Nephron progenitor cell (in vitro differentiated cells): ENCODE results near the gene LURAP1L.

Experiments used
- DNase-seq: peaks from one replicate; pipeline ENCODE4 v3.0.0; 2021
- H3K27ac Mint-ChIP-seq: 2 replicates; pipeline ENCODE4 v1.8.0; 2021; ENCODE audit warnings: mild to moderate bottlenecking, moderate library complexity, mixed read lengths
- H3K27me3 Mint-ChIP-seq: 2 replicates; pipeline ENCODE4 v1.8.0; 2021; ENCODE audit warnings: mild to moderate bottlenecking, low read depth, mixed read lengths; ENCODE audit not compliant: poor library complexity
- H3K36me3 Mint-ChIP-seq: 2 replicates; pipeline ENCODE4 v1.8.0; 2021; ENCODE audit warnings: low read depth, mixed read lengths
- H3K4me1 Mint-ChIP-seq: 2 replicates; pipeline ENCODE4 v1.8.0; 2021; ENCODE audit warnings: mixed read lengths
- H3K4me3 Mint-ChIP-seq: 2 replicates; pipeline ENCODE4 v1.8.0; 2021; ENCODE audit warnings: mild to moderate bottlenecking, moderate library complexity, mixed read lengths
- H3K9me3 Mint-ChIP-seq: 2 replicates; pipeline ENCODE4 v1.8.0; 2021; ENCODE audit warnings: mild to moderate bottlenecking, moderate library complexity, mixed read lengths
- CTCF ChIP-seq: fragments of 200-600 bp; sonication (generic); IDR thresholded peaks from 2 replicates; pipeline ENCODE4 v1.5.0; 2021; ENCODE audit warnings: antibody characterized with exemption

LURAP1L gene

GRCh38 chr9:12735665-12736064 lies 39.2 kb upstream of the LURAP1L start:
- peaks cover 8% of the 10 kb centered on the region for H3K9me3 Mint-ChIP-seq
- H3K27ac Mint-ChIP-seq, result no peak overlapping the region
- DNase-seq, result no peak
- no peaks in the 10 kb centered on the region for H3K27me3 Mint-ChIP-seq
- H3K4me1 Mint-ChIP-seq, result peaks cover 6% of the 10 kb centered on the region
- TF ChIP-seq CTCF, result no peak
- no peaks in the 10 kb centered on the region for H3K36me3 Mint-ChIP-seq
- no peak overlapping the region for H3K4me3 Mint-ChIP-seq

- H3K9me3 Mint-ChIP-seq, result peaks cover 23% of the 10 kb centered on the region
- H3K27me3 Mint-ChIP-seq, result no peaks in the 10 kb centered on the region
- H3K4me1 Mint-ChIP-seq, result peaks cover 6% of the 10 kb centered on the region
- H3K4me3 Mint-ChIP-seq, result no peak overlapping the region
- H3K36me3 Mint-ChIP-seq, result no peaks in the 10 kb centered on the region
- H3K27ac Mint-ChIP-seq, result no peak overlapping the region
- no peak for DNase-seq
- no peak for TF ChIP-seq CTCF
These were observed 36.9 kb upstream of the LURAP1L start for GRCh38 chr9:12737871-12738270.

- Mint-ChIP-seq H3K36me3 (no peaks in the 10 kb centered on the region), H3K4me3 (no peak overlapping the region), H3K9me3 (peaks cover 26% of the 10 kb centered on the region), H3K4me1 (peaks cover 6% of the 10 kb centered on the region), H3K27me3 (no peaks in the 10 kb centered on the region), H3K27ac (no peak overlapping the region)
- TF ChIP-seq CTCF, result no peak
- DNase-seq, result no peak
These were observed 35.7 kb upstream of the LURAP1L start for GRCh38 chr9:12739014-12739652.

- no peak overlapping the region for H3K27ac Mint-ChIP-seq
- no peak for DNase-seq
- no peaks in the 10 kb centered on the region for H3K36me3 Mint-ChIP-seq
- peaks cover 6% of the 10 kb centered on the region for H3K4me1 Mint-ChIP-seq
- H3K9me3 Mint-ChIP-seq, result peaks cover 21% of the 10 kb centered on the region
- H3K27me3 Mint-ChIP-seq, result no peaks in the 10 kb centered on the region
- no peak for TF ChIP-seq CTCF
- H3K4me3 Mint-ChIP-seq, result no peak overlapping the region
These were observed 34.0 kb upstream of the LURAP1L start for GRCh38 chr9:12740845-12741244.

- no peak overlapping the region for H3K4me3 Mint-ChIP-seq
- DNase-seq, result no peak
- H3K9me3 Mint-ChIP-seq, result peaks cover 5% of the 10 kb centered on the region
- no peaks in the 10 kb centered on the region for H3K4me1 Mint-ChIP-seq
- H3K27me3 Mint-ChIP-seq, result no peaks in the 10 kb centered on the region
- H3K36me3 Mint-ChIP-seq, result no peaks in the 10 kb centered on the region
- no peak for TF ChIP-seq CTCF
- H3K27ac Mint-ChIP-seq, result no peak overlapping the region
These were observed 26.8 kb upstream of the LURAP1L start for GRCh38 chr9:12748016-12748415.

GRCh38 chr9:12748954-12749353 lies 25.9 kb upstream of the LURAP1L start:
- H3K36me3 Mint-ChIP-seq, result no peaks in the 10 kb centered on the region
- H3K27ac Mint-ChIP-seq, result no peak overlapping the region
- peaks cover 3% of the 10 kb centered on the region for H3K4me1 Mint-ChIP-seq
- DNase-seq, result no peak
- H3K9me3 Mint-ChIP-seq, result peaks cover 3% of the 10 kb centered on the region
- H3K27me3 Mint-ChIP-seq, result no peaks in the 10 kb centered on the region
- no peak overlapping the region for H3K4me3 Mint-ChIP-seq
- TF ChIP-seq CTCF, result no peak
